ENCODE measurements around the gene MEN1.
A peak's percentile ranks its signal among the peaks of the same experiment; 100 is the strongest.

Gene MEN1

DNA sequence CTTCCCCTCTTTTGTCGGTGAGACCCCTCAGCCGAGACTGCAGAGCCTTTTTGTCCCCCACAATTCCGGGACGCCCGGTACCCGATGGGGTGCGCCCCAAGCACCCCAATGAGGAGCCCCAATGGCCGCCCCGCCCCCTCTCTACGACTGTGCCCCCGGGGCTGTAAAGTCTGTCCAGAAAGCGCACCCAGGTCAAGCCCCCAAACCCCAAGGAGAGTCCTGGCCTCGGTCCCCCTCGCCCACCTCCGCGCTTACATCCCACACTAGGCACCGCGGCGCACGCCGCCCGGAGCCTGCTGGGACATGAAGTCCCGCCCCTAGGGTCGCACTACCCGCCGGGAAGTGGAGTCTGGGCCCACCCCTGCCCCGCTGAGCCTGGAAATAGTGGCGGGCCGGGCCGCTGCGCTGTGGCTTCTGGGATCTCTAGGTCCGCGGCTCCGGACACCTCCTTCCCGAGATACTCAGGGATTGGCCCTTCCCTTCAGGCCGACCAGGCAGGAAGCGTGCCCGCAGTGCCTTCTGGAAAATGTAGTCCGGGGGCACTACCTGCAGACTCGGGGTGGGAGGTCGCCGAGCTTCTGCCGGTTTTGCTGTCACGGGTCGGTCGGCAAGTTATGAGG, at the start of gene MEN1:
Gene MEN1 (minus strand): TSS at position 281 of the 620 bp plus-strand sequence. CDS start 442 bp downstream, outside the sequence.
- DNase-seq (ENCODE audit: low read depth in 1 of 2, low spot score in 1 of 2): peak; percentile 42 to 66

DNA sequence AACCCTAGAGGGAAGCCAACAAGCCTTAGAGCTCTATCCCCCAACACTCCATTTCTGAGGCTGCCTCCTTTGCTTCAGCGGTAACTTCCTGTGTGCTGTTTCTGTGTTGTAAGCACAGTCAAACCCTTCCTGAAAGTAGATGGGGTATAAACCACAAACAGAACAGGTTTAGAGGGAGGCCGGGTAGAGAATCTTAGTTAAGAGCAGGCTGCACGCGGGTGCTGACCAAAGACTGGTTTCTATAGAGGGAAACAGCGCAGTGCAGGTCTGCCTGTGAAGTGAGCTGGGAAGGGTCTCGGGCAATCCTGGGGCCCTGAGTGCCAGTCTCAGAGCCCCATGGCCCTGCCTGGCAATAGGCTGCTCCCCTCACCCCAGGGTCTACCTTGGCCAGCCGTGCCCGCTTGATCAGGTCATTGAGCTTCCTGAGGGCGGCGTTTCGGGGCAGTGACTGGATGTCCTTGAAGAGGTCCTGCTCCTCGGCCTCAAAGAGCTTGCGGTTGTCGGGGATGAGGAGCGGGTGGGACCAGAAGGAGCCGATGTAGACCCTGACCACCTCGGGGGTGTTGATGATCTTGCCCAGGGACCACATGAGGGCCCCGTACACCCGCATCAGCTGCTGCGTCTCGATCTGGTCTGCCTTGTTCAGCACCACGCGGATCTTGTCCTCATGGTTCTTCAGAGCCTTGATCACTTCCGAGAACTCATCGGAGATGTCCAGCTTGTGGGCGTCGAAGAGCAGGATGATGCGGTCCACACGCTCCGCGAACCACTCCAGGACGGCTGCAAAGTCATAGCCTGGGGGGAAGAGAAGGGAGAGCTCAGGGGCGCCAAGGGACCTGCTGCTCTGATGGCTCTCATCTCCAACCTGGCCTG, 49.4 kb upstream of the MEN1 start:
- DNase-seq (ENCODE audit: low read depth in 1 of 2, low spot score in 1 of 2): no peak

- no peak for DNase-seq (ENCODE audit: low read depth in 1 of 2, low spot score in 1 of 2)
Measured at GRCh38 chr11:64858467-64859263, 48.3 kb upstream of the MEN1 start.

DNA sequence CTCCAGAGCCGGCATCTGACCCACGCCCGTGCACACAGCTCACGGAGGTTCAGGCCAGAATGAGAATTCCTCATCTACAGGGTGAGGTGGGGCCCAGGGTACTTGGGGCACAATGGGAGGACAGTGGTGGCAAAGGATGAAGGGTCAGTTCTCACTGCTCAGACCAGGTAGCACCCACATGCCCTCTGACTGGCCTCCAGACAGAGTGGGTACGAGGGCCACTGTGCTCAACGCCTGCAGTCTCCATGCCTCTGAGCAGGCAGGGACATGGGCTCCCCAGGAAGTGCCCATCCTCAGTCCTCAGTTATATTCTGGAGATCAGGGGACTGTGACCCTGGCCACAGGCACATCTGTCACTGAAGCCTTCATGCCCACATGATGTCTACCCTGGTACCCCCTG, 47.1 kb upstream of the MEN1 start:
- DNase-seq (ENCODE audit: low read depth in 1 of 2, low spot score in 1 of 2): no peak

DNA sequence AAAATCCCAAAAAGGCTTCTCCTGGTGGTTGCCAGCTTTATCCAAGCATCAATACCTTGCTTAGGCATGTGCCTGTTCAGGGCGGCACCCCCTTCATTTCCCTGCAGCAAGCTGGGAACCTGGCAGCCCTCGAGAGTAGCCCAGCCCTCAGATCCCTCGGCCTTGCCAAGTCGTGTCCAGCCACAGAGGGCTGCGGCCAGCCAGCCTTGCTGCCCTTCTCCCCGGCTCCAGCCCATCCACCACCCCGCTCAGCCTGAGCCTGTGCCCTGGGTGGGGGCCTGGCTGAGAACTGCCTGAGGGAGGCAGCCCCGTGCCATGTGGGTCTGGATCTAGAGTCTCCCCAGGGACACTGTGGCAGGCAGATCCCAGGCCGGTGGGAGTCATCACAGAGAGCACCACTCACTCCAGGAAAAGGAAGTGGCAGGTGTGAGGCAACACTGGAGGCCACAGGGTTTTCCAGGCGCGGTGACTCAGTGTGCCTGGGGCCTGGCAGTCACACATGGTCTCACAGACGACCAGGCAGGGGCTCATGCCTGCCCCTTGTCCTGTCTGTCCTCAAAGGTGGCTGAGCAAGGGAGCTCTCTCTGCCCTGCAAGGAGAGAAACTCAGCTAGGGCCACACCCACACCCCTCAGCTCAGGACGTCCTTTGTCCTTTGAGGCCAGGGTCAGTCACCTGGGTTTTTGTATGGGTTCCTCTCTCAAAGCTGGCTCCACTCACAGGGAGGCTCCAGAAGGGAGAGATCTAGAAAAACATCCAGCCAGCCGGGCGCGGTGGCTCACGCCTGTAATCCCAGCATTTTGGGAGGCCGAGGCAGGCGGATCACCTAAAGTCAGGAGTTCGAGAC, 46.3 kb upstream of the MEN1 start:
- no peak for DNase-seq (ENCODE audit: low read depth in 1 of 2, low spot score in 1 of 2)

GRCh38 chr11:64855596-64856304, 45.4 kb upstream of the MEN1 start:
- no peak for DNase-seq (ENCODE audit: low read depth in 1 of 2, low spot score in 1 of 2)

DNA sequence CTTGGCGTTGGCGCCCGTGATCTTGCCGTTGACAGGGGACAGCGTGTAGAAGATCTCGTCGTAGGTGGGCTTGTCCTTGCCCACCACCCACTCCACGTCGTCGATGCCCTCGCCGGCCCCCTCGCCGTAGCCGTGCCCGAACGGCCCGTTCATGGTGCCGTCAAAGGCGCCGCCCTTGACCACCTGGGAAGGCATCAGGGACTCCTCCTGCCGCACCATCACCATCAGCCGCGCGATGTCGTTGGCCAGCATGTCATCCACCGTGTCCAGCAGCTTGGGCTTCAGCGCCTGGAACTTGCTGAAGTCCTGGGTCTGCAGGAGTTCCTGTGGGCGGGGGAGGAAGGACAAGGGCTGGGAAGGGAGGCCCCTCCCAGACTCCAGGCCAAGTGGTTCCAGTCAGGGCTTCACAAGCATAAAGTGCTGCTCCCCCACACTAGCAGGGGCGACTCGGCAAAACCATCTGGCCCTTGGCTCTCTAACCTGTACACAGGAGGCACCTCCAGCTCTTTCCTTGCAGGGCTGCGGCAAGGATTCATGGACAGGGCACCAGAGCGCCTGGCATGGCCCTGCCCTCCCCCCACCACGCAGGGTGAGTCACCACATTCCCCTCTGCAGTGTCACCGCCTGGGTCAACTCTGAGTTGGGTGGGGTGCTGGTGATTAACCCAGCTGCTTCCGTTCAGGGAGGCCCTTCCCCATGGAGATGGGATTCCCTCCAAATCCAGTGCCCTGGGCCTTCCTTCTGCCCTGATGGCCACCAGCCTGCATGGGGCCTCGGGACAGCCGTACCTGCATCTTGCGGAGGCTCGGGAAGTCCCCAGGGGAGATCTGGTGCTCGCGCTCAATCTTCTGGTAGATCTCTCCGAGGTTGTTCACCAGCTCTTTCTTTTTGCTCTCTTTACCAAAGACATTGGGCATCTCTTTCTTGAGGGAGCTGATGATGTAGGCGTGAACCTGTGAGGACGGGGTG, 44.5 kb upstream of the MEN1 start:
- no peak for DNase-seq (ENCODE audit: low read depth in 1 of 2, low spot score in 1 of 2)

DNA sequence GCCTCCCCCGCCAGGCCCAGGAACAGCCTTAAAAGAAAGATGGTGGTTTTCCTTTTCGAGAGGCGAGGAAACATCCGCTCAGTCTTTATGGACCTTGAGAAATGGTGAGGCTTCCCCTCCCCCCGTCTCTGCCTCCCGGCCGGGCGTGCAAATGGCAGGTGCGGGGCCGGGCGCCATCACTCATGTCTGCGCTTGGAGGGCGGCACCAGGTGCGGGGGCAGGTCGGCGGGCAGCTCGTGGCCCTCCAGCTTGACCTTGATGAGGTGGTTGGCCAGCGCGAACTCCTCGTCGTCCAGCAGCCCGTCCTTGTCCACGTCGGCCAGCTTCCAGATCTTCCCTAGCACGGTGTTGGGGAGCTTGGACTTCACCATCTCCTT, 43.8 kb upstream of the MEN1 start:
- no peak for DNase-seq (ENCODE audit: low read depth in 1 of 2, low spot score in 1 of 2)

GRCh38 chr11:64853709-64854108, 43.4 kb upstream of the MEN1 start:
- DNase-seq (ENCODE audit: low read depth in 1 of 2, low spot score in 1 of 2): no peak

DNA sequence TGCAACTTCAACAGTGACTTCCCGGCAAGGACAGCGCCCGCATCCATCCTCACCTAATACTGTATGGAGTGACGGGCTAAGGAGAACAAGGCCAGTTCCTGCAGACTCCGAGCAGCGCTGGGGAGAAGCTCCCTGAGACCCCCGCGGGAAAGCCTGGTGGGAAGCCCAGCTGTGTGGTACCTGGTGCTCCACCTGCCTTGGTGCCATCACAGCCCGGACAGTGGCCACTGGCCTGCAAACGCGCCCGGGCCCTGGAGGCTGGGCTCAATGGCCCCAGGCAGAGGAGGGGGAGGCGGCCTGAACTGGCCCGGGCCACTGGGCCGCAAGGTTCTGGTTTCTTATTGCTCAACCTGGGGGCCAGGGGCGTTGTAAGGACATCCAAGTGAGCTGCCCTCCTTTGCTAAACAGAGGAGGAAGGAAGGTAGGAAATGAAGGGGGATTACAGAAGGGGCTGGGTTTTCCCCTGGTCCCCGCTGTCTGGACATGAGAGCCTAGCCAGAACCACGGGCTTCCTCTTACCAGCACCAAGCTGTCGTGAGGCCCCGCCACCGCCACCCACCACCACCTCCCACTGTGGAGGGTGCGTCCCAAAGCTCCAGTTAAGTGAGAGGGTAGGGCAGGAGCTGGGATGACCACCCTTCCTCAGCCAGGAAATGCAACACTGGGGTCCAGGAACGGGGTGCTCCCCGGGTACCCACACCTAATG, 42.6 kb upstream of the MEN1 start:
- DNase-seq (ENCODE audit: low read depth in 1 of 2, low spot score in 1 of 2): no peak

DNA sequence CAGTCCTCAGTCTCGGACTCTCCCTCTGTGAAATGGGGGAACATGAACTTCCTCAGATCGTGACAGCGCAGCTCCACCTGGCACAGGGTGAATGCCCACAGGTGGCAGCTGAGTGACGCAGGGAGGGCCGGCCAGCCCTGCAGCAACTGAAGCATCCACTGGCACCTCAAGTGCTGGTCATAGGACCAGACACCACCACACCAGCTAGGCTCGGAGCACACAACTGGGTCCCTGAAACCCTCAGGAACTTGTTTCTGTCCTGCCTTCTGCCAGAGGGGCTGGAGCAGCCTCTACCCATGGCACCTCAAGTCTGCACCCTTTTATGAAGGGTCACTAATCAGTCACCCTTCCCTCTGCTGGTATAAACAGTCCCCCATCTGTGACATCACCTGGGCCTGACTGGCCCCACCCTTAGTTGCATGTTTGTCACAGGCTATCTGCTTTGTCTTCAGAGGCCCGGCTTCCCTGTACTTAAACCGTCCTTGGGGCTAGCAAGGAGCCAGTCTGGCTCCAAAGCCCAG, 41.5 kb upstream of the MEN1 start:
- no peak for DNase-seq (ENCODE audit: low read depth in 1 of 2, low spot score in 1 of 2)

GRCh38 chr11:64850979-64851567, 40.7 kb upstream of the MEN1 start:
- peak in 1 of 2 donors; percentile 47 for DNase-seq (ENCODE audit: low read depth in 1 of 2, low spot score in 1 of 2)

GRCh38 chr11:64849598-64850356, 39.4 kb upstream of the MEN1 start:
- DNase-seq (ENCODE audit: low read depth in 1 of 2, low spot score in 1 of 2): no peak

GRCh38 chr11:64848826-64849597, 38.7 kb upstream of the MEN1 start:
- DNase-seq (ENCODE audit: low read depth in 1 of 2, low spot score in 1 of 2): no peak

DNA sequence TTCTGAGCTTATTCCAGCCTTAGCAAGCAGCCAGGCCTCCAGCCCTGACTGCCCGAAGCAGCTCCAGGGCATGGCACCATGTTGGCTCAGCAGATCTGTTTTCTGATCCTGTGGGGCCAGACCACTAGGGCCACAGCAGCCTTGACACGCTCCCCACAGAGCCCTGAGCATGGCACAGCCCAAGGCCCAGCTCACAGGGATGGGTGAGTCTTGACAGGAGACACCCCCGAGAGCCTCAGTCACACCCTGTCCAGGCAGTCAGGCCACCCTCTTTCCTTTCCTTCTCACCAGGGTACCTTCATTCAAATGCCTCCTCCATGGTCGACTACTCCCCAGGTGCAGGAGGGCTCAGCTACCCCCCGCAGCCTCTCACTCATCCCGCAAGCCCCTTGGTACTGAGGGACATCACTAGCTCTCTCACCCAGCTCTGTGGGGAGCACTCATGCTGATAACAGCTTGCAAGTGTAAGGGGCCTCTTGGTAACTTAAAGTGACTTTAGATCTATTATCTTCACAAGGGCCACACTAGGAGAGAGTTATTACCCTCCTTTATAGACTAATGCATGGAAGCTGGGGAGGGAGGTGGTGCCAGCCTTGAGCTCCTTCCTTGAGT, 38.0 kb upstream of the MEN1 start:
- no peak for DNase-seq (ENCODE audit: low read depth in 1 of 2, low spot score in 1 of 2)

All from stimulated activated CD4-positive, alpha-beta T cell treated with anti-CD3 and anti-CD28 coated beads, Interleukin-15, amount 100 ng/mL, for 1 hour (primary cell).